ENCODE measurements around the gene SAMSN1.
"Not testable (repeated sequence)": the region's sequence is repeated elsewhere in the genome, so short reads cannot be mapped to it uniquely, and the experiment has no call there.

SAMSN1 gene

DNA sequence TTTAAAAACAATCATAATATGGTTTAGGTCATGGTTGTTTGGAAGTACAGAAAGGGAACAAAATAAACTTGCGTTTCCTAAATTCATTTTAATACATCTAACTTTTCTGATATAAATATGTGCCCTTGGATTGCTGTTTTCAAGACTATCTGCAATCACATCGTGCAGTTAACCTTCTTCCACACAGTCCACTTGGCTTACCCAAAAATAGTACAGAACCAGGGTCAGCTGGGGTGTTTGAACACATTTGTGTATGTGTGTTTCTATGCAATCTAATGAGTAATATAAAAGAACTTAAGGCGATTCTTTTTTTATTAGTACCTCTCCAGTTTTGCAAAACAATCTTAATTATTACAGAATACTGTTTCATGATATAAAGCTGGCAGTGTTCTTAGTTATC is 19.9 kb downstream of the SAMSN1 start:
- Histone ChIP-seq H3K27me3 (ENCODE audit: control insufficient read depth, insufficient read depth, low read length) (no peaks in the 10 kb centered on the region), H3K27ac (ENCODE audit: low read length) (no peak overlapping the region), H3K9me3 (ENCODE audit: control insufficient read depth, low read depth, low read length) (no peaks in the 10 kb centered on the region), H3K4me3 (ENCODE audit: low read length) (no peak overlapping the region), H3K36me3 (ENCODE audit: control insufficient read depth, low read depth, low read length) (no peaks in the 10 kb centered on the region), H3K4me1 (ENCODE audit: control insufficient read depth, low read depth, low read length) (peaks cover under 1% of the 10 kb centered on the region), H3K9ac (ENCODE audit: low read length) (no peak overlapping the region)

DNA sequence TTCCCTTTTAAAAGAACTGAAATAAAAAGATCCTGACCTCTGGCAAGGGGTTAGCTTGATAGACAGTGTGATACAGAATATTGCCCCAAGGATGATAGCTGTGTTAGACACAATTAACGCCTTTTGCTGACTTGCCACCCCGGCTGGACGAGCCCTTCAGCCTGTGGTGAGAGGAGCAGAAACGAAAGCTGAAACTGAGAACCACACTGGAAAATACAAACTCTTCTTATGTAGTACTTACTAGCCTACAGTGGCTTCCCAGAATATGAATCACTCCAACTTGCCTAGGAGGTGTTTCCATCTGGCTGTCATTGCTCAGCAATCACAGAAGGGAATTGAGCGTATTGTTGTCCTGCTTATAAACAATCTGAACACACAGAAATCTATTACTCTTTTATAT is 22.9 kb downstream of the SAMSN1 start:
- H3K27me3 ChIP-seq (ENCODE audit: control insufficient read depth, insufficient read depth, low read length), result no peaks in the 10 kb centered on the region
- H3K36me3 ChIP-seq (ENCODE audit: control insufficient read depth, low read depth, low read length), result no peaks in the 10 kb centered on the region
- no peak overlapping the region for H3K4me3 ChIP-seq (ENCODE audit: low read length)
- no peaks in the 10 kb centered on the region for H3K9me3 ChIP-seq (ENCODE audit: control insufficient read depth, low read depth, low read length)
- no peak overlapping the region for H3K27ac ChIP-seq (ENCODE audit: low read length)
- peaks cover 6% of the 10 kb centered on the region for H3K4me1 ChIP-seq (ENCODE audit: control insufficient read depth, low read depth, low read length)
- no peak overlapping the region for H3K9ac ChIP-seq (ENCODE audit: low read length)

DNA sequence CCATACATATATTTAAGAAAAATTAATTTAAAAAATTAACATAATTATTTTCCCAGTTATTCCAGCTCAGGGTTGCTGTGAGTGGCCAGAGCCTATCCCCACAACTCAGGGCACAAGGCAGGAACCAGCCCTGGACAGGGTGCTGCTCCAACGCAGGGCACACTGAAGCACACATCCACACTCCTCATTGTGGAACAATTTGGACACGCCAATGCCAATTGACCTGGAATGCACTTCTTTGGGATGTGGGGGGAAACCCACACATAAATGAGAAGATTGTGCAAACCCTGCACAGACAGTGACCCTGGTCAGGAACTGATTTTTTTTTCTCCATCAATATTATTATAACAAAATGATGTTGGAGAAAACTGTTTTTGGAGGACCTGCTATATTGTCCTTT is 23.4 kb downstream of the SAMSN1 start:
- no peaks in the 10 kb centered on the region for H3K9me3 ChIP-seq (ENCODE audit: control insufficient read depth, low read depth, low read length)
- H3K9ac ChIP-seq (ENCODE audit: low read length), result no peak overlapping the region
- H3K4me1 ChIP-seq (ENCODE audit: control insufficient read depth, low read depth, low read length), result peaks cover 6% of the 10 kb centered on the region
- no peak overlapping the region for H3K4me3 ChIP-seq (ENCODE audit: low read length)
- H3K36me3 ChIP-seq (ENCODE audit: control insufficient read depth, low read depth, low read length), result no peaks in the 10 kb centered on the region
- no peak overlapping the region for H3K27ac ChIP-seq (ENCODE audit: low read length)
- H3K27me3 ChIP-seq (ENCODE audit: control insufficient read depth, insufficient read depth, low read length), result no peaks in the 10 kb centered on the region

- no peak overlapping the region for H3K9ac ChIP-seq (ENCODE audit: low read length)
- no peak overlapping the region for H3K27ac ChIP-seq (ENCODE audit: low read length)
- no peaks in the 10 kb centered on the region for H3K36me3 ChIP-seq (ENCODE audit: control insufficient read depth, low read depth, low read length)
- no peaks in the 10 kb centered on the region for H3K9me3 ChIP-seq (ENCODE audit: control insufficient read depth, low read depth, low read length)
- peaks cover 6% of the 10 kb centered on the region for H3K4me1 ChIP-seq (ENCODE audit: control insufficient read depth, low read depth, low read length)
- no peaks in the 10 kb centered on the region for H3K27me3 ChIP-seq (ENCODE audit: control insufficient read depth, insufficient read depth, low read length)
- no peak overlapping the region for H3K4me3 ChIP-seq (ENCODE audit: low read length)
Measured at GRCh38 chr21:14520535-14520934, 25.6 kb downstream of the SAMSN1 start.

DNA sequence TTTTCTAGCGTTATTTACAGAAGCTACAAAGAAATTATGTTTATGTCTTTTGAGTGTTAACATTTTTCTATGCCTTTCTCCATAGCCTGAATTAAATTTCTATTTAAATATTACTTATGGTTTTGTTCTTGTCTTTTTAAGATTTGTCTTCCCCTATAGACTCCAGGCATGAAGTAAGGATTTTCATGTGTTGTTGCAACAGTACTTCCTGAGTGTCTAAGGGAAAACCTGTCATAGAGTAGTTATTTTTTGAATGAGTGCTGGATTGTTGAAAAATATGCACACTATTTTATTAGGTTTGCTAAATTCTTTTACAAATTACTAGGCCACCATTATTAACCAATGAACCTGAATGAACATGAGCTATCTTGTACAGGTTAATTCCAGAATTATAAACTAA is 27.1 kb downstream of the SAMSN1 start:
- Histone ChIP-seq H3K4me1 (ENCODE audit: control insufficient read depth, low read depth, low read length) (peaks cover 6% of the 10 kb centered on the region), H3K27me3 (ENCODE audit: control insufficient read depth, insufficient read depth, low read length) (no peaks in the 10 kb centered on the region), H3K9me3 (ENCODE audit: control insufficient read depth, low read depth, low read length) (no peaks in the 10 kb centered on the region), H3K9ac (ENCODE audit: low read length) (no peak overlapping the region), H3K36me3 (ENCODE audit: control insufficient read depth, low read depth, low read length) (no peaks in the 10 kb centered on the region), H3K27ac (ENCODE audit: low read length) (no peak overlapping the region), H3K4me3 (ENCODE audit: low read length) (no peak overlapping the region)

DNA sequence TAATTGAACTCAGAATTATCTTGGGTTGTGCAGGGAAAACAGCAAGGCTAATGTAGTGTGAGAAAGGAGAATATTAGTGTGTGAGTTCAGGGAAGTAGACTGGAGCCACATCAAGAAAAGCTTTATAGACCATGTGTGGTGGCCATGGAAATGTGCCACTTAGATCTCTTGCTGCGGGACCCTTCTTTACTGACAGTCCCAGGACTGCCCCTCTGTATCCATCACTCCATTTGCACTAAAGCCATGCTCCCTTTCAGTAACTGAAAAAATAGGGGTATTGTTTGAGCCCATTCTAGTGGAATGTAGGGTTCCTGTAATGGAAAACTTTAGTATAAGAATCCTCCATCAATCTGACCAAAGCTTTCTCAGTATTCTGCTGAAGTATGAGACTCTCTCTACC is 32.3 kb downstream of the SAMSN1 start:
- Histone ChIP-seq H3K9ac (ENCODE audit: low read length) (no peak overlapping the region), H3K27me3 (ENCODE audit: control insufficient read depth, insufficient read depth, low read length) (no peaks in the 10 kb centered on the region), H3K36me3 (ENCODE audit: control insufficient read depth, low read depth, low read length) (no peaks in the 10 kb centered on the region), H3K27ac (ENCODE audit: low read length) (no peak overlapping the region), H3K9me3 (ENCODE audit: control insufficient read depth, low read depth, low read length) (no peaks in the 10 kb centered on the region), H3K4me3 (ENCODE audit: low read length) (no peak overlapping the region), H3K4me1 (ENCODE audit: control insufficient read depth, low read depth, low read length) (no peaks in the 10 kb centered on the region)

GRCh38 chr21:14506859-14507457 is 39.2 kb downstream of the SAMSN1 start:
- H3K27me3 ChIP-seq (ENCODE audit: control insufficient read depth, insufficient read depth, low read length); H3K4me1 ChIP-seq (ENCODE audit: control insufficient read depth, low read depth, low read length); H3K27ac ChIP-seq (ENCODE audit: low read length); H3K36me3 ChIP-seq (ENCODE audit: control insufficient read depth, low read depth, low read length); H3K4me3 ChIP-seq (ENCODE audit: low read length); H3K9ac ChIP-seq (ENCODE audit: low read length); H3K9me3 ChIP-seq (ENCODE audit: control insufficient read depth, low read depth, low read length): not testable (repeated sequence)

- Histone ChIP-seq H3K36me3 (ENCODE audit: control insufficient read depth, low read depth, low read length) (no peaks in the 10 kb centered on the region), H3K9ac (ENCODE audit: low read length) (no peak overlapping the region), H3K27ac (ENCODE audit: low read length) (no peak overlapping the region), H3K9me3 (ENCODE audit: control insufficient read depth, low read depth, low read length) (no peaks in the 10 kb centered on the region), H3K4me1 (ENCODE audit: control insufficient read depth, low read depth, low read length) (peaks cover 12% of the 10 kb centered on the region), H3K27me3 (ENCODE audit: control insufficient read depth, insufficient read depth, low read length) (no peaks in the 10 kb centered on the region), H3K4me3 (ENCODE audit: low read length) (no peak overlapping the region)
Measured at GRCh38 chr21:14500873-14501272, 45.2 kb downstream of the SAMSN1 start.

DNA sequence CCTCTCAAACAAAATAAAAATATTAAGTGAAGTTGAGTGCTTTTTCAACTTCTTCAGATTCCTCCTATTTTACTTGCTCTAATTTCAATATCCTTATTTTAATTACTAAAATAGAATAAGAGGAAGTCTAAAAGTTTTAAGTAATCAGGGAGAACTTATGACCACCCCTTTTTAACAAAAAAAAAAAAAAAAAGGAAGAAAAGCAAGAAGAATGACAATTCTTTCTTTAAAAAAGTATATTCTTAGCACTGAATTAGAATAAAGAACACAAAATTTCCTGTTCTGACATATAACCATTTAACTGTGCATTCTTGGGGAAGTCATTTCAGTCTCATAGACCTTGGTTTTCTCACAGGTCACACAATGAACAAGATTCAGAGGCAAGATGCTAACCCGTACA is 46.8 kb downstream of the SAMSN1 start:
- Histone ChIP-seq H3K27me3 (ENCODE audit: control insufficient read depth, insufficient read depth, low read length) (no peaks in the 10 kb centered on the region), H3K4me1 (ENCODE audit: control insufficient read depth, low read depth, low read length) (peaks cover 12% of the 10 kb centered on the region), H3K36me3 (ENCODE audit: control insufficient read depth, low read depth, low read length) (no peaks in the 10 kb centered on the region), H3K9ac (ENCODE audit: low read length) (no peak overlapping the region), H3K27ac (ENCODE audit: low read length) (no peak overlapping the region), H3K4me3 (ENCODE audit: low read length) (no peak overlapping the region), H3K9me3 (ENCODE audit: control insufficient read depth, low read depth, low read length) (no peaks in the 10 kb centered on the region)

DNA sequence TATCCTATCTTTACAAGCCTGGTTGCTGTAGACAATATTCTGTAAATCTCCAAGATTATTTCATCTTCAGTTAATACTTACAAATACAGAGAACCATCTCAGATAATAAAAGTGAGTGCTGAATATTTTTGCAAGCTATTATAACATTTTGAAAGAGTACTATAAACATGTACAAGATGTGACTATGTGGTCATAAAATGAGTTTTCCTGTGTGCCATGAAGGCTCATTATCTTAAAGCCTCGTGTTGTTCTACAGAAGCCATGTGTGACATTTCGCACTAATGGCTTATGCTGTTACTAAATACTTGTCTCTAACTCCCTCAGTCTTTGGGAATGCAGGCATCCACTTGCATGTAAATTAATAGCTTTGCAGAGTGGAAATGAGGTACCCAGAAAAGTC is 48.3 kb downstream of the SAMSN1 start:
- Histone ChIP-seq H3K27ac (ENCODE audit: low read length) (no peak overlapping the region), H3K4me3 (ENCODE audit: low read length) (no peak overlapping the region), H3K9ac (ENCODE audit: low read length) (no peak overlapping the region), H3K4me1 (ENCODE audit: control insufficient read depth, low read depth, low read length) (peaks cover 12% of the 10 kb centered on the region), H3K36me3 (ENCODE audit: control insufficient read depth, low read depth, low read length) (no peaks in the 10 kb centered on the region), H3K27me3 (ENCODE audit: control insufficient read depth, insufficient read depth, low read length) (no peaks in the 10 kb centered on the region), H3K9me3 (ENCODE audit: control insufficient read depth, low read depth, low read length) (no peaks in the 10 kb centered on the region)

DNA sequence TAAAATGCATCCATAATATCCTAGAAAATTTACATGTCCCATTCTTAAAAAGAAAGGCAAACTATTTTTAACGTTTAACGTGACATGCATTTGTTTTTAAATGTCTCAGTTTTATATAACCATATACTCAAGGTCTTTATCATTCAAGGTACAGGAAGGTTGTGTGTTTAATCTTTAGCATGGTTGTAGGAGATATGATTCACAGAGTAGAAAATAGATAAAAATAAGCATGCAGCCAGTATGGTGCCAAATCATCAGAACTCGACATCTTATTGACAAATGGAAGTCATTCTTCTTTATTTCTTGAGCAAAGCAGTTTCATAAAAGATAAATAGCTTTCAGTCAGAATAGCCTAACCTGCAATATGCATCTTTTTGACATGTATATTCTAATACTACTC is 51.0 kb downstream of the SAMSN1 start:
- no peaks in the 10 kb centered on the region for H3K27me3 ChIP-seq (ENCODE audit: control insufficient read depth, insufficient read depth, low read length)
- H3K36me3 ChIP-seq (ENCODE audit: control insufficient read depth, low read depth, low read length), result no peaks in the 10 kb centered on the region
- H3K4me3 ChIP-seq (ENCODE audit: low read length), result no peak overlapping the region
- no peak overlapping the region for H3K9ac ChIP-seq (ENCODE audit: low read length)
- H3K4me1 ChIP-seq (ENCODE audit: control insufficient read depth, low read depth, low read length), result peaks cover 10% of the 10 kb centered on the region
- H3K27ac ChIP-seq (ENCODE audit: low read length), result no peak overlapping the region
- no peaks in the 10 kb centered on the region for H3K9me3 ChIP-seq (ENCODE audit: control insufficient read depth, low read depth, low read length)

DNA sequence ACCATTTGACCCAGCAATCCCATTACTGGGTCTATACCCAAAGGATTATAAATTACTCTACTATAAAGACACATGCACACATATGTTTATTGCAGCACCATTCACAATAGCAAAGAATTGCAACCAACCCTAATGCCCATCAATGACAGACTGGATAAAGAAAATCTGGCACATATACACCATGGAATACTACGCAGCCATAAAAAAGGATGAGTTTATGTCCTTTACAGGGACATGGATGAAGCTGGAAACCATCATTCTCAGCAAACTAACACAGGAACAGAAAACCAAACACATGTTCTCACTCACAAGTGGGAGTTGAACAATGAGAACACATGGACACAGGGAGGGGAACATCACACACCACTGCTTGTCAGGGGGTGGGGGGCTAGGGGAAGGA is 51.9 kb downstream of the SAMSN1 start:
- H3K4me1 ChIP-seq (ENCODE audit: control insufficient read depth, low read depth, low read length); H3K9me3 ChIP-seq (ENCODE audit: control insufficient read depth, low read depth, low read length); H3K4me3 ChIP-seq (ENCODE audit: low read length); H3K36me3 ChIP-seq (ENCODE audit: control insufficient read depth, low read depth, low read length); H3K27me3 ChIP-seq (ENCODE audit: control insufficient read depth, insufficient read depth, low read length); H3K9ac ChIP-seq (ENCODE audit: low read length); H3K27ac ChIP-seq (ENCODE audit: low read length): not testable (repeated sequence)
